Mesodermal cell (in vitro differentiated cells): ENCODE measurements around the gene SPTBN5. TPM values are rescaled to one million over a fixed set of nuclear protein-coding genes. Genes with fewer than 3 reads are reported as not detected.

Source experiments
- H3K27ac ChIP-seq: 2 replicates; pipeline ENCODE4 v1.7.0; 2013; ENCODE audit warnings: mild to moderate bottlenecking, low read depth, low read length, moderate library complexity; ENCODE audit not compliant: severe bottlenecking
- H3K36me3 ChIP-seq: 2 replicates; pipeline ENCODE4 v1.7.1; 2013; ENCODE audit warnings: mild to moderate bottlenecking, low read length, moderate library complexity; ENCODE audit not compliant: control insufficient read depth, insufficient read depth
- H3K4me1 ChIP-seq: one replicate; pipeline ENCODE4 v1.7.1; 2013; ENCODE audit warnings: mild to moderate bottlenecking, low read length; ENCODE audit not compliant: insufficient read depth, control insufficient read depth, poor library complexity, severe bottlenecking
- H3K4me3 ChIP-seq: 2 replicates; pipeline ENCODE4 v1.7.0; 2013; ENCODE audit warnings: low read length, control low read depth, mild to moderate bottlenecking; ENCODE audit not compliant: insufficient read depth, poor library complexity, severe bottlenecking; ENCODE audit errors: extremely low read depth
- H3K9me3 ChIP-seq: 2 replicates; pipeline ENCODE4 v1.7.1; 2013; ENCODE audit warnings: mild to moderate bottlenecking, low read length, moderate library complexity; ENCODE audit not compliant: control insufficient read depth
- WGBS, 2 experiments: methylation state at CpG; one replicate each; pipeline ENCODE4 v1.1.5; 2013; ENCODE audit warnings: missing lambda C conversion rate in 2 of 2; ENCODE audit not compliant: insufficient coverage in 2 of 2; 5-methylcytosine and 5-hydroxymethylcytosine counted together
- polyA plus RNA-seq, 2 experiments: library from polyadenylated mRNA; stranded (reverse); fragments of 50-300 nt; gene quantifications; one replicate each; pipeline ENCODE4 v1.2.3, GENCODE V29; 2013

Gene SPTBN5
- polyA plus RNA-seq (2013, experiment 1 of 2): 0.52 TPM
- 0.30 TPM for polyA plus RNA-seq (2013, experiment 2 of 2)

- 95 to 99% methylated on average over 9 to 12 of the region's 15 CpGs for WGBS, 2 experiments
These were observed at the start of gene SPTBN5 for GRCh38 chr15:41893422-41894250. Gene SPTBN5 (minus strand): TSS chr15:41894053. CDS start chr15:41893497, 556 bp downstream.

GRCh38 chr15:41942886-41943285, 49.0 kb upstream of the SPTBN5 start:
- WGBS, 2 experiments: 88 to 91% methylated on average over 7 of the region's 7 CpGs
- H3K36me3 ChIP-seq: peaks cover 42% of the 10 kb centered on the region
- H3K9me3 ChIP-seq: no peaks in the 10 kb centered on the region
- H3K27ac ChIP-seq: peak overlapping the region; percentile 16
- no peak overlapping the region for H3K4me3 ChIP-seq
- peaks cover 76% of the 10 kb centered on the region for H3K4me1 ChIP-seq

More at GRCh38 chr15:41893422-41894250, at the start of gene SPTBN5:
- Histone ChIP-seq H3K27ac (peak within 1 kb of the TSS; percentile 72), H3K36me3 (peaks cover 16% of the 10 kb centered on the region), H3K4me1 (peaks cover 18% of the 10 kb centered on the region), H3K9me3 (no peaks in the 10 kb centered on the region), H3K4me3 (no peak within 1 kb of the TSS)

- 74 to 75% methylated on average over 15 to 18 of the region's 22 CpGs for WGBS, 2 experiments
- Histone ChIP-seq H3K4me3 (no peak overlapping the region), H3K9me3 (no peaks in the 10 kb centered on the region), H3K36me3 (peaks cover 42% of the 10 kb centered on the region), H3K27ac (peak overlapping the region; percentile 41), H3K4me1 (peaks cover 73% of the 10 kb centered on the region)
These were observed 48.0 kb upstream of the SPTBN5 start for GRCh38 chr15:41941644-41942415.

- WGBS, 2 experiments: 94 to 98% methylated on average over 9 to 11 of the region's 13 CpGs
- peak overlapping the region; percentile 39 for H3K27ac ChIP-seq
These were observed 46.6 kb upstream of the SPTBN5 start for GRCh38 chr15:41940441-41940857.

GRCh38 chr15:41939986-41940385, 46.1 kb upstream of the SPTBN5 start:
- Histone ChIP-seq H3K36me3 (peaks cover 45% of the 10 kb centered on the region), H3K27ac (no peak overlapping the region), H3K9me3 (no peaks in the 10 kb centered on the region), H3K4me1 (peaks cover 56% of the 10 kb centered on the region), H3K4me3 (no peak overlapping the region)
- 100% methylated on average over 1 to 4 of the region's 9 CpGs for WGBS, 2 experiments

More at GRCh38 chr15:41940441-41940857, 46.6 kb upstream of the SPTBN5 start:
- Histone ChIP-seq H3K36me3 (peaks cover 45% of the 10 kb centered on the region), H3K4me3 (no peak overlapping the region), H3K9me3 (no peaks in the 10 kb centered on the region), H3K4me1 (peaks cover 60% of the 10 kb centered on the region)

- Histone ChIP-seq H3K36me3 (peaks cover 42% of the 10 kb centered on the region), H3K4me3 (no peak overlapping the region), H3K4me1 (peaks cover 53% of the 10 kb centered on the region), H3K9me3 (no peaks in the 10 kb centered on the region), H3K27ac (peak overlapping the region; percentile 62)
- WGBS, 2 experiments: 100% methylated on average over 1 of the region's 4 CpGs; no CpG with 5 or more reads in 1 of the 2 experiments
These were observed 43.7 kb upstream of the SPTBN5 start for GRCh38 chr15:41937568-41937923.

GRCh38 chr15:41936649-41937567, 43.1 kb upstream of the SPTBN5 start:
- Histone ChIP-seq H3K4me3 (no peak overlapping the region), H3K9me3 (no peaks in the 10 kb centered on the region), H3K4me1 (peaks cover 51% of the 10 kb centered on the region), H3K27ac (peak overlapping the region; percentile 62), H3K36me3 (peaks cover 45% of the 10 kb centered on the region)
- 88 to 90% methylated on average over 15 to 16 of the region's 19 CpGs for WGBS, 2 experiments

- Histone ChIP-seq H3K9me3 (no peaks in the 10 kb centered on the region), H3K4me3 (no peak overlapping the region), H3K4me1 (peaks cover 44% of the 10 kb centered on the region), H3K36me3 (peaks cover 40% of the 10 kb centered on the region), H3K27ac (no peak overlapping the region)
- WGBS, 2 experiments: 92% methylated on average over 2 of the region's 3 CpGs; no CpG with 5 or more reads in 1 of the 2 experiments
These were observed 42.3 kb upstream of the SPTBN5 start for GRCh38 chr15:41936155-41936554.

- H3K36me3 ChIP-seq: peaks cover 34% of the 10 kb centered on the region
- H3K4me1 ChIP-seq: peaks cover 39% of the 10 kb centered on the region
- 84 to 90% methylated on average over 5 of the region's 5 CpGs for WGBS, 2 experiments
- no peak overlapping the region for H3K4me3 ChIP-seq
- H3K9me3 ChIP-seq: no peaks in the 10 kb centered on the region
- no peak overlapping the region for H3K27ac ChIP-seq
These were observed 41.7 kb upstream of the SPTBN5 start for GRCh38 chr15:41935566-41936020.

GRCh38 chr15:41934843-41935242, 41.0 kb upstream of the SPTBN5 start:
- WGBS, 2 experiments: 71 to 79% methylated on average over 2 to 4 of the region's 4 CpGs

More at GRCh38 chr15:41934843-41935242, 41.0 kb upstream of the SPTBN5 start:
- peaks cover 34% of the 10 kb centered on the region for H3K4me1 ChIP-seq
- H3K27ac ChIP-seq: no peak overlapping the region
- H3K4me3 ChIP-seq: no peak overlapping the region
- peaks cover 27% of the 10 kb centered on the region for H3K36me3 ChIP-seq
- no peaks in the 10 kb centered on the region for H3K9me3 ChIP-seq
